Thyroid gland (tissue), 4 donors: ENCODE measurements around the gene RORC. TPM values are rescaled to one million over a fixed set of nuclear protein-coding genes. Genes with fewer than 3 reads are reported as not detected.

ENCODE experiments used
- DNase-seq, 2 donors: peaks; one replicate each; pipeline ENCODE4 v3.0.0-alpha.2; 2019
- H3K27ac ChIP-seq, 3 donors: fragments of 200-600 bp; sonication (generic); 1 replicate in 2 of 3; 2 replicates in 1 of 3; pipeline ENCODE4 v1.5.1; 2016 to 2019; ENCODE audit warnings: mild to moderate bottlenecking in 1 of 3, moderate library complexity in 1 of 3
- H3K27me3 ChIP-seq: fragments of 200-600 bp; sonication (generic); one replicate; pipeline ENCODE4 v1.5.1; 2019
- H3K36me3 ChIP-seq, 2 donors: fragments of 200-600 bp; sonication (generic); one replicate each; pipeline ENCODE4 v1.5.1; 2016 to 2019
- H3K4me1 ChIP-seq, 2 donors: fragments of 200-600 bp; sonication (generic); one replicate each; pipeline ENCODE4 v1.5.1; 2017 to 2019
- H3K4me3 ChIP-seq, 3 donors: fragments of 200-600 bp; sonication (generic); replicated peaks in 1 of 3; 1 replicate in 2 of 3; 2 replicates in 1 of 3; pipeline ENCODE4 v1.5.1; 2016; ENCODE audit warnings: mild to moderate bottlenecking in 1 of 3
- H3K9me3 ChIP-seq: fragments of 200-600 bp; sonication (generic); one replicate; pipeline ENCODE4 v1.5.1; 2017
- CTCF ChIP-seq, 6 experiments: fragments of 200-600 bp in 3 of 6; fragments of 450-650 bp in 3 of 6; sonication (generic) in 3 of 6; IDR thresholded peaks; one replicate each; pipeline ENCODE4 v1.5.1; 2016 to 2019; ENCODE audit warnings: antibody characterized with exemption in 6 of 6, mild to moderate bottlenecking in 2 of 6, inconsistent platforms in 1 of 6, moderate library complexity in 1 of 6
- POLR2A ChIP-seq, 2 donors: fragments of 450-650 bp; IDR thresholded peaks; one replicate each; pipeline ENCODE4 v1.6.1; 2017; ENCODE audit warnings: antibody characterized with exemption in 2 of 2, mild to moderate bottlenecking in 2 of 2, moderate library complexity in 1 of 2
- WGBS, 2 donors: methylation state at CpG; one replicate each; pipeline ENCODE4 v1.1.5; 2017; 5-methylcytosine and 5-hydroxymethylcytosine counted together
- intact Hi-C: fragments of 100-400 bp; cut with DNase I; formaldehyde crosslinking; loops from one replicate; pipeline ENCODE4 v1.15.1; 2023
- total RNA-seq, 4 donors: library from RNA; depleted of rRNA; stranded (reverse); fragments of >200 nt; gene quantifications; one replicate each; pipeline ENCODE4 v1.2.3, GENCODE V29; 2016

Gene RORC
- total RNA-seq, 4 donors from 2014 or later: 29.7 to 48.4 (median 38.8) TPM

- H3K27ac ChIP-seq: peak overlapping the region; percentile 51 to 79 (median 78)
- no peaks in the 10 kb centered on the region for H3K36me3 ChIP-seq
- intact Hi-C loops: loop anchor here (10.0 kb wide), 2 partner anchors 98 to 298 kb away; no protein-coding TSS in a partner anchor
- H3K27me3 ChIP-seq: no peaks in the 10 kb centered on the region
- H3K9me3 ChIP-seq: no peaks in the 10 kb centered on the region
- peak; percentile 99 for DNase-seq
- 30 to 42% methylated on average over 9 to 10 of the region's 10 CpGs for WGBS, 2 donors
- no peak overlapping the region for H3K4me3 ChIP-seq
- TF ChIP-seq CTCF (IDR thresholded peaks at IDR 0.05) (no peak), POLR2A (IDR thresholded peaks at IDR 0.05) (peak in 1 of 2 donors; percentile 22)
- peaks cover 46 to 62% of the 10 kb centered on the region in 2 donors for H3K4me1 ChIP-seq
Observed at GRCh38 chr1:151832318-151832980, 847 bp upstream of the RORC start.

GRCh38 chr1:151831256-151831591, 378 bp downstream of the RORC start:
- Histone ChIP-seq H3K9me3 (no peaks in the 10 kb centered on the region), H3K36me3 (no peaks in the 10 kb centered on the region), H3K27me3 (no peaks in the 10 kb centered on the region), H3K4me1 (peaks cover 42 to 52% of the 10 kb centered on the region in 2 donors), H3K4me3 (peak overlapping the region; percentile 7 to 36 (median 35)), H3K27ac (peak overlapping the region; percentile 78 to 89 (median 79))
- 28 to 31% methylated on average over 4 of the region's 4 CpGs for WGBS, 2 donors
- no peak for DNase-seq
- TF ChIP-seq CTCF (IDR thresholded peaks at IDR 0.05): no peak
- TF ChIP-seq POLR2A (IDR thresholded peaks at IDR 0.05): no peak
- intact Hi-C loops: loop anchor here (10.0 kb wide), 2 partner anchors 96 to 296 kb away; no protein-coding TSS in a partner anchor

GRCh38 chr1:151830055-151830454, 1.5 kb downstream of the RORC start:
- no peaks in the 10 kb centered on the region for H3K27me3 ChIP-seq
- H3K27ac ChIP-seq: peak overlapping the region in 1 of 3 donors; percentile 79
- H3K9me3 ChIP-seq: no peaks in the 10 kb centered on the region
- 52 to 62% methylated on average over 6 of the region's 6 CpGs for WGBS, 2 donors
- H3K4me3 ChIP-seq: peak overlapping the region in 1 of 3 donors; percentile 35
- TF ChIP-seq POLR2A (IDR thresholded peaks at IDR 0.05) (no peak), CTCF (IDR thresholded peaks at IDR 0.05) (no peak)
- no peaks in the 10 kb centered on the region for H3K36me3 ChIP-seq
- peaks cover 46 to 51% of the 10 kb centered on the region in 2 donors for H3K4me1 ChIP-seq
- DNase-seq: no peak
- intact Hi-C loops: loop anchor here (10.0 kb wide), 2 partner anchors 95 to 295 kb away; no protein-coding TSS in a partner anchor

- DNase-seq: no peak
- TF ChIP-seq POLR2A (IDR thresholded peaks at IDR 0.05) (no peak), CTCF (IDR thresholded peaks at IDR 0.05) (no peak)
- Histone ChIP-seq H3K4me3 (no peak overlapping the region), H3K9me3 (no peaks in the 10 kb centered on the region), H3K27me3 (no peaks in the 10 kb centered on the region), H3K27ac (peak overlapping the region in 1 of 3 donors; percentile 10), H3K4me1 (peaks cover 46 to 51% of the 10 kb centered on the region in 2 donors), H3K36me3 (no peaks in the 10 kb centered on the region)
- 37 to 41% methylated on average over 4 of the region's 4 CpGs for WGBS, 2 donors
- intact Hi-C loops: loop anchor here (10.0 kb wide), 3 partner anchors 95 to 295 kb away; no protein-coding TSS in a partner anchor
Observed at GRCh38 chr1:151829352-151830046, 2.1 kb downstream of the RORC start.

- 12 to 16% methylated on average over 8 to 12 of the region's 12 CpGs for WGBS, 2 donors
- peak overlapping the region in 1 of 3 donors; percentile 10 for H3K27ac ChIP-seq
- TF ChIP-seq POLR2A (IDR thresholded peaks at IDR 0.05): no peak
- no peak for TF ChIP-seq CTCF (IDR thresholded peaks at IDR 0.05)
Observed at GRCh38 chr1:151828921-151829320, 2.7 kb downstream of the RORC start.

More at GRCh38 chr1:151828921-151829320, 2.7 kb downstream of the RORC start:
- H3K36me3 ChIP-seq: no peaks in the 10 kb centered on the region
- peaks cover 46 to 51% of the 10 kb centered on the region in 2 donors for H3K4me1 ChIP-seq
- H3K4me3 ChIP-seq: no peak overlapping the region
- no peaks in the 10 kb centered on the region for H3K9me3 ChIP-seq
- intact Hi-C loops: loop anchor here (10.0 kb wide), 1 partner anchor 244 kb away; no protein-coding TSS in a partner anchor
- no peaks in the 10 kb centered on the region for H3K27me3 ChIP-seq
- DNase-seq: peak; percentile 82 to 88
